ES-I3 (cell line): ENCODE measurements around the gene NEK7.

ENCODE experiments used
- H3K36me3 ChIP-seq: 2 replicates; pipeline ENCODE4 v1.6.1; 2013; ENCODE audit warnings: mild to moderate bottlenecking, low read length, control low read depth, moderate library complexity; ENCODE audit not compliant: insufficient read depth
- H3K4me1 ChIP-seq: 2 replicates; pipeline ENCODE4 v1.6.1; 2013; ENCODE audit warnings: mild to moderate bottlenecking, control low read depth, low read length; ENCODE audit not compliant: insufficient read depth
- H3K9ac ChIP-seq: 2 replicates; pipeline ENCODE4 v1.6.1; 2013; ENCODE audit warnings: low read depth, mild to moderate bottlenecking, low read length, moderate library complexity
- H3K9me3 ChIP-seq: 2 replicates; pipeline ENCODE4 v1.6.1; 2013; ENCODE audit warnings: mild to moderate bottlenecking, low read length, moderate library complexity; ENCODE audit not compliant: control insufficient read depth, insufficient read depth

NEK7 gene

GRCh38 chr1:198171667-198172540, 15.1 kb downstream of the NEK7 start:
- Histone ChIP-seq H3K4me1 (peaks cover 8% of the 10 kb centered on the region; the same call in 1 of the 2 replicates), H3K9ac (no peak overlapping the region), H3K9me3 (no peaks in the 10 kb centered on the region), H3K36me3 (no peaks in the 10 kb centered on the region)

- peaks cover 2% of the 10 kb centered on the region; the same call in 1 of the 2 replicates for H3K4me1 ChIP-seq
- no peak overlapping the region for H3K9ac ChIP-seq
- H3K36me3 ChIP-seq: no peaks in the 10 kb centered on the region
- no peaks in the 10 kb centered on the region for H3K9me3 ChIP-seq
Observed at GRCh38 chr1:198173832-198174231, 17.0 kb downstream of the NEK7 start.

GRCh38 chr1:198174297-198174696, 17.5 kb downstream of the NEK7 start:
- no peak overlapping the region for H3K9ac ChIP-seq
- H3K9me3 ChIP-seq: no peaks in the 10 kb centered on the region

GRCh38 chr1:198175423-198176170, 18.8 kb downstream of the NEK7 start:
- Histone ChIP-seq H3K9ac (no peak overlapping the region), H3K9me3 (no peaks in the 10 kb centered on the region), H3K36me3 (no peaks in the 10 kb centered on the region), H3K4me1 (peaks cover 2% of the 10 kb centered on the region)

More at GRCh38 chr1:198174297-198174696, 17.5 kb downstream of the NEK7 start:
- no peaks in the 10 kb centered on the region for H3K36me3 ChIP-seq
- peaks cover 2% of the 10 kb centered on the region; the same call in 1 of the 2 replicates for H3K4me1 ChIP-seq

GRCh38 chr1:198176179-198176578, 19.4 kb downstream of the NEK7 start:
- Histone ChIP-seq H3K36me3 (no peaks in the 10 kb centered on the region), H3K9ac (no peak overlapping the region), H3K4me1 (peaks cover 2% of the 10 kb centered on the region), H3K9me3 (no peaks in the 10 kb centered on the region)

GRCh38 chr1:198177546-198177945, 20.7 kb downstream of the NEK7 start:
- Histone ChIP-seq H3K36me3 (no peaks in the 10 kb centered on the region), H3K9me3 (no peaks in the 10 kb centered on the region), H3K9ac (no peak overlapping the region), H3K4me1 (peaks cover 2% of the 10 kb centered on the region)

- no peaks in the 10 kb centered on the region for H3K9me3 ChIP-seq
- no peaks in the 10 kb centered on the region for H3K36me3 ChIP-seq
- no peak overlapping the region for H3K9ac ChIP-seq
- peaks cover 2% of the 10 kb centered on the region for H3K4me1 ChIP-seq
Observed at GRCh38 chr1:198178615-198179014, 21.8 kb downstream of the NEK7 start.

- H3K36me3 ChIP-seq: no peaks in the 10 kb centered on the region
- no peak overlapping the region for H3K9ac ChIP-seq
- no peaks in the 10 kb centered on the region for H3K9me3 ChIP-seq
- H3K4me1 ChIP-seq: peaks cover 2% of the 10 kb centered on the region
Observed at GRCh38 chr1:198179556-198179981, 22.8 kb downstream of the NEK7 start.

GRCh38 chr1:198183605-198184004, 26.8 kb downstream of the NEK7 start:
- Histone ChIP-seq H3K9ac (no peak overlapping the region), H3K4me1 (no peaks in the 10 kb centered on the region; the same call in 1 of the 2 replicates), H3K9me3 (no peaks in the 10 kb centered on the region), H3K36me3 (no peaks in the 10 kb centered on the region)

- Histone ChIP-seq H3K36me3 (no peaks in the 10 kb centered on the region), H3K9me3 (no peaks in the 10 kb centered on the region), H3K9ac (no peak overlapping the region), H3K4me1 (no peaks in the 10 kb centered on the region; the same call in 1 of the 2 replicates)
Observed at GRCh38 chr1:198184516-198184915, 27.7 kb downstream of the NEK7 start.

GRCh38 chr1:198185146-198185545, 28.3 kb downstream of the NEK7 start:
- Histone ChIP-seq H3K9ac (no peak overlapping the region), H3K9me3 (no peaks in the 10 kb centered on the region), H3K36me3 (no peaks in the 10 kb centered on the region), H3K4me1 (no peaks in the 10 kb centered on the region)

- Histone ChIP-seq H3K36me3 (no peaks in the 10 kb centered on the region), H3K9me3 (no peaks in the 10 kb centered on the region), H3K4me1 (no peaks in the 10 kb centered on the region), H3K9ac (no peak overlapping the region)
Observed at GRCh38 chr1:198185759-198186158, 29.0 kb downstream of the NEK7 start.

- H3K9me3 ChIP-seq: no peaks in the 10 kb centered on the region
- H3K9ac ChIP-seq: no peak overlapping the region
- H3K4me1 ChIP-seq: no peaks in the 10 kb centered on the region
- no peaks in the 10 kb centered on the region for H3K36me3 ChIP-seq
Observed at GRCh38 chr1:198186916-198187580, 30.2 kb downstream of the NEK7 start.

- Histone ChIP-seq H3K9ac (no peak overlapping the region), H3K9me3 (no peaks in the 10 kb centered on the region), H3K36me3 (no peaks in the 10 kb centered on the region), H3K4me1 (no peaks in the 10 kb centered on the region)
Observed at GRCh38 chr1:198187973-198188588, 31.3 kb downstream of the NEK7 start.
